Skin epidermis (tissue), 12 donors: ENCODE data around the gene CDK2.
"Not testable (repeated sequence)": the region's sequence is repeated elsewhere in the genome, so short reads cannot be mapped to it uniquely, and the experiment has no call there.

ENCODE experiments used
- H3K27ac ChIP-seq, 21 experiments: fragments of 200-600 bp; sonication (generic) in 11 of 21; one replicate each; pipeline ENCODE4 v1.5.0; 2020; ENCODE audit warnings: mild to moderate bottlenecking in 3 of 21, inconsistent platforms in 2 of 21, moderate library complexity in 2 of 21
- H3K4me3 ChIP-seq, 7 experiments: fragments of 200-600 bp; sonication (generic) in 2 of 7; one replicate each; pipeline ENCODE4 v1.5.0; 2020; ENCODE audit warnings: inconsistent platforms in 2 of 7, mild to moderate bottlenecking in 2 of 7, moderate library complexity in 1 of 7

CDK2 gene

DNA sequence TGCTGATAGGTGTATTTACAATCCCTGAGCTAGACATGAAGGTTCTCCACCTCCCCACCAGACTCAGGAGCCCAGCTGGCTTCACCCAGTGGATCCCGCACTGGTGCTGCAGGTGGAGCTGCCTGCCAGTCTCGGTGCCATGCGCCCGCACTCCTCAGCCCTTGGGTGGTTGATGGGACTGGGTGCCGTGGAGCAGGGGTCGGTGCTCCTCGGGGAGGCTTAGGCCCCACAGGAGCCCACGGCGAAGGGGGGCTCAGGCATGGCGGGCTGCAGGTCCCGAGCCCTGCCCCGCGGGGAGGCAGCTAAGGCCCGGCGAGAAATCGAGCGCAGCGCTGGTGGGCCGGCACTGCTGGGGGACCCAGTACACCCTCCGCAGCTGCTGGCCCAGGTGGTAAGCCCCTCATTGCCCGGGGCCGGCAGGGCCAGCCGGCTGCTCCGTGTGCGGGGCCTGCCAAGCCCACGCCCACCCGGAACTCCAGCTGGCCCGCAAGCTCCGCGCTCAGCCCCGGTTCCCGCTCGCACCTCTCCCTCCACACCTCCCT, 33.4 kb downstream of the CDK2 start:
- Histone ChIP-seq H3K4me3 (peak overlapping the region in 1 of 7 experiments; percentile 23), H3K27ac (peak overlapping the region in 1 of 21 experiments; percentile 42)

DNA sequence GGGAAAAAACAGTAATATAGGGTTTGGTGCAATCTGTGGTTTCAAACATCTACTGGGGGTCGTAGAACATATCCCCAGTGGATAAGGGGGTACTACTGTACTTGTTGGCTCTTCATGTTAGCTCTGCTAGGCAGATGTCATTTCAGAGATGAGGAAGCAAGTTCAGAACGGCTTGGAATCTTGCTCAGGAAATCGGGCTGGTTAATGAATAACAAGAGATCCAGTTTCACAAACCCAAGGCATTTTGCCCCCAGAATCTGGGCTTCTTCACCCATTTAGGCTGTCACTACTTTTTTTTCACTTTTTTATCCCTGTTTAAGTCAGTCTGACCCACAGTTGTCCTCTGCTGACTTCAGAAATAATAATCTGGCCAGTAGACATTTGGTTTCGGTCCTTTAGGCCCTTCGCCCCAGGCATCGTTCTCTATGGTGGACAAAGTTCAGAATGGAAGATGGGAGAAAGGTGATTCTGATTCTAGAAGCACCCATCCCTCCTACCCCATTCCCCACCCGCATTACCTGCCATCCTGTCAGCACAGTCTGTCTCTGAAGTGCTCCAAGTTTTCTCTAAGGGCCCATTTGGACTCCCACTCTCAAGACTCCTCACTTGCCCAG, 35.0 kb downstream of the CDK2 start:
- Histone ChIP-seq H3K4me3 (no peak overlapping the region), H3K27ac (no peak overlapping the region)

GRCh38 chr12:56003376-56003775, 36.7 kb downstream of the CDK2 start:
- not testable (repeated sequence) for H3K27ac ChIP-seq, H3K4me3 ChIP-seq

DNA sequence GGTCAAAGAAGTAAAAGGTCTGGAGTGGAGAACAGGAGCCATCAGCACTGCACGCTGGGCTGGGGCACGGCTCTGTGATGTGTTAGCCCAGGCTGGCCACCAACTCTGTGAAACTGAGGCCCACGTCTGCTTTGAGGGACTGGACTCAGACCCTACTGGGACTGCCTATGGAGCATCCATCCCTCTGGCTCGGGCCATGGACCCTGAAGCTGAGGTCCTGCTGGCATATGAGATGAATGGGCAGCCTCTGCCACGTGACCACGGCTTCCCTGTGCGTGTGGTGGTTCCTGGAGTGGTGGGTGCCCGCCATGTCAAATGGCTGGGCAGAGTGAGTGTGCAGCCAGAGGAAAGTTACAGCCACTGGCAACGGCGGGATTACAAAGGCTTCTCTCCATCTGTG, 37.6 kb downstream of the CDK2 start:
- no peak overlapping the region for H3K4me3 ChIP-seq
- H3K27ac ChIP-seq, result no peak overlapping the region

- Histone ChIP-seq H3K4me3 (peak overlapping the region; percentile 67 to 95 (median 83)), H3K27ac (peak overlapping the region; percentile 65 to 97 (median 91))
Observed at GRCh38 chr12:56007564-56008559, 41.2 kb downstream of the CDK2 start.

DNA sequence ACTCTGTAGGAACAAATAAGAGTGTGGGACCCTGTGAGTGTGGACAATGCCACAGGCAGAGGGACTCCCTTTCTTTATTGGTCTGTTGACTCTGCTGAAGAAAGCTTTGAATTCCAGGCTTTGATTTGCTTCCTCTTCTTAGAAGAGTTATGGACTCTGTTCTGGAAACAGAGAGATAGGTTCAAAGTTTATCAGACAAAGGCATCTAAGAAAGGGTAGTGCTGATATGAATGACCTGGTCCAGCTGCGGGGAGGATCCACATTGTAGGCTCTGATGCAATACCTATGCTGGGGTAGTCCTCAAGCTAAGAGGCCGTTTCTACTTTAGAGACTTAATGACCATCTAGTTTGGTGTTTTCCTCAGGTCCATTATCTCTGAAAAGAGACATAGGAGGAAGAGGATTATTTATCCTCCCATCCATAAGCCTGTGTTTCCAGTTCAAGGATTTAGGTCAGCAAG, 43.5 kb downstream of the CDK2 start:
- Histone ChIP-seq H3K4me3 (no peak overlapping the region), H3K27ac (no peak overlapping the region)

DNA sequence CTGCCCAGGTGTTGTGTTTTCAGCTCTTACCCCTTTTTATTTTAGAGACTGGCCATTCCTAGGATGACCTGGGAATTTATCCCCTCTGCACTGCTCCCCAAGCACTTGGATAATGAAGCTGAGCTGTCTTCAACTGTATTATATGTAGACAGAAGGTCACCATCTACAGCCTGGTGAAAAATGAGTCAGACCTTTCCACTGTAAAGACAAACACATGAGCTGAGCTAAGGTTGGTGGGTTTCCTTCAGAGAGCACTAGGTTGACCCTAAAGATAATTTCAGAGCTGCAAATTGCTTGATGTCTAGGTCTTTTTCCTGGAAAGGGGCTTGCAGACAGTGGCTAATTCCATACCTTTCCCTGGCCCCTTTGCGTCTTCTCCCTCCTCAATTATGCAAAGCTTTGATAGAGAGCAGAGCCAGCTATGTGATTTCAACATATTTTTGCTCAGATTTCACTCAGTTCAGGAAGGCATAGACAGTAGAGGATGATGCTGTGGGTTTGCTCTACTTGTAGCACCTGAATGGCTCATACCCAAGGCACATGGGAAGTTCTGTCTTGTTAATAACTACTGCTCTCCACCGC, 45.0 kb downstream of the CDK2 start:
- Histone ChIP-seq H3K4me3 (no peak overlapping the region), H3K27ac (no peak overlapping the region)

DNA sequence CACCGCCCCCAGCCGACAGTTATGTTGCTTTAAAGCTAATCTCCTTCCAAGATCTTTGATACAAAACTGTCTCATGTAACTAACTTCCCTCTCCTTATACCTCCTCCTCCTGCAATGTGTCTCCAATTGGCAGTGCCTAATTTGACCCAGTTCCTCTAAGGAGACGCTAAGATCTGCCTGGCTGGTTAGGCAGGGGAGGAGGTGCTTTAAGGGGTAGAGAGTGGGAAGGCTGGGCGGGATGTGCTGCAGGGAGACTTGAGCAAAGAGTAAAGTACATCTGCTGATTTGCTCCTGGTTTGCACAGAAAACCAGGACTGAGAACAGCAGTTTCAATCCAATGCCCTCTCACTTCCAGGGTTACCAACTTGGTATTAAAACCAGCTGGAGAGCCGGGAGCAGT, 46.9 kb downstream of the CDK2 start:
- no peak overlapping the region for H3K27ac ChIP-seq

GRCh38 chr12:56014205-56014604, 47.6 kb downstream of the CDK2 start:
- Histone ChIP-seq H3K4me3 (no peak overlapping the region), H3K27ac (no peak overlapping the region)

More for the DNA sequence above, 46.9 kb downstream of the CDK2 start:
- H3K4me3 ChIP-seq, result no peak overlapping the region

- Histone ChIP-seq H3K27ac (no peak overlapping the region), H3K4me3 (no peak overlapping the region)
Observed at GRCh38 chr12:56017181-56017580, 50.6 kb downstream of the CDK2 start.

GRCh38 chr12:56018356-56018755, 51.7 kb downstream of the CDK2 start:
- Histone ChIP-seq H3K4me3 (no peak overlapping the region), H3K27ac (no peak overlapping the region)

DNA sequence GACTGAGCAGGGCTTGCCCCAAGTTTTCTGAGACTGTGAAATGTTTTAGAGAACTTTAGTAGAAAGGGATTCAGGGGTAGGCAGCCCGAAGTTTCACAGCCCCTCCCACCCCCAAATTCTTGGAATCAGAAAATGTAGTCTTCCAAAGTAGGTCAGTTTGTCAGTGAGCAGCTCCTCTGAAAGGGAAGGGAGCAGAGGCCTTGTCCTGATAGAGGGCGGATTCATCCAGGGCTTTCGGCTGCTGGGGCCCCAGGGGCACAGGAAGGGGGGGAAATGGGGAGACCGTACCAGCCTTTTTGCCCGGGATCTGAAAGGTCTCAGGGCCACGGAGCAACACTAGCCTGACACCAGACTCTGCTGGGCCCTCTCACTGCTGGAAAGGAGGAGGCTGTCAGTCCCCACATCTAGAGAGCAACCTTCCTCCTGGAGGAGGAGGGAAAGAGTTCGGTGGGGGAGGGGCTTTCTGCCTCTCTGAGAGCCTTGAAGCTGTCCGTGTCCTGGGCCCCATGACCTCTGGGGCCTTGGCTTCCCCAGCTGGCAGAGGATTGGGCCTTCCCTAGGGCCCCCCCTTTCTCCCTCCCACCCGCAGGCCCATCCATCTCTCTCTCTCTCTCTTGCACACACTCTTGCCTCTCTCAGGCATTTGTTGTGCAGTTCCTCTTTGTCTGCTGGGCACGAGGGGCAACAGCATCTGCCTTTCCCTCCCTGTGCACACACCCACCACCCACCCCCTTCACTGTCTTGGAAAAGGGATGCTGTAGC, 54.0 kb downstream of the CDK2 start, which contains the start of gene IKZF4:
Gene IKZF4, plus strand, starts transcription at position 621 of the 762 bp plus-strand sequence. CDS start 451 bp downstream, outside the sequence.
- peak within 1 kb of the TSS in 16 of 21 experiments; percentile 15 to 79 (median 62) for H3K27ac ChIP-seq
- peak within 1 kb of the TSS in 6 of 7 experiments; percentile 6 to 25 (median 13) for H3K4me3 ChIP-seq

- H3K4me3 ChIP-seq, result peak overlapping the region in 5 of 7 experiments; percentile 1 to 25 (median 13)
- peak overlapping the region in 15 of 21 experiments; percentile 3 to 79 (median 57) for H3K27ac ChIP-seq
Observed at GRCh38 chr12:56021889-56022497, 55.4 kb downstream of the CDK2 start.
